Activated B cell treated with CpG ODN at 0.5 μM for 24 hours (primary cell): ENCODE measurements around the gene MRPL50. TPM values are rescaled to one million over a fixed set of nuclear protein-coding genes. Genes with fewer than 3 reads are reported as not detected.
"Not testable (repeated sequence)": the region's sequence is repeated elsewhere in the genome, so short reads cannot be mapped to it uniquely, and the experiment has no call there.

ENCODE experiments used
- ATAC-seq: fragments of 200-7000 bp; cut with Tn5 transposase; one replicate; pipeline ENCODE4 v1.10.0; 2021; ENCODE audit warnings: low read depth, mild to moderate bottlenecking, moderate library complexity
- CTCF ChIA-PET: fragments of 350-600 bp; sonication (Branson Sonifier 250); formaldehyde crosslinking; loops from one replicate; lab custom pipeline; 2021; ENCODE audit warnings: antibody characterized with exemption; lab: Charles Lee
- POLR2A ChIA-PET: fragments of 350-600 bp; sonication (Branson Sonifier 250); formaldehyde crosslinking; loops from one replicate; lab custom pipeline; 2021; ENCODE audit warnings: antibody characterized with exemption; lab: Charles Lee
- DNase-seq: peaks from one replicate; pipeline ENCODE4 v3.0.0; 2022
- H3K27ac Mint-ChIP-seq: one replicate; pipeline ENCODE4 v1.8.0; 2020; ENCODE audit warnings: mixed read lengths
- H3K27me3 Mint-ChIP-seq: one replicate; pipeline ENCODE4 v1.8.0; 2021; ENCODE audit warnings: mixed read lengths
- H3K36me3 Mint-ChIP-seq: one replicate; pipeline ENCODE4 v1.8.0; 2021; ENCODE audit warnings: low read depth, mixed read lengths
- H3K4me1 Mint-ChIP-seq: one replicate; pipeline ENCODE4 v1.8.0; 2021; ENCODE audit warnings: mixed read lengths
- H3K4me3 Mint-ChIP-seq: one replicate; pipeline ENCODE4 v1.8.0; 2020; ENCODE audit warnings: mild to moderate bottlenecking, mixed read lengths
- H3K9me3 Mint-ChIP-seq: one replicate; pipeline ENCODE4 v1.8.0; 2020; ENCODE audit warnings: mixed read lengths
- intact Hi-C: fragments of 100-400 bp; cut with micrococcal nuclease; formaldehyde crosslinking; loops from one replicate; pipeline ENCODE4 v1.15.1; 2024
- total RNA-seq: library from RNA; stranded (reverse); gene quantifications from 2 replicates; pipeline ENCODE4 v1.2.3, GENCODE V29; 2022
- TF ChIP-seq, protein P1 (sequence below): fragments of 200-600 bp; IDR thresholded peaks from one replicate; pipeline ENCODE4 v1.8.0; 2022; ENCODE audit warnings: antibody characterized with exemption, mild to moderate bottlenecking

The MRPL50 gene
- total RNA-seq, 1 donor from 2014 or later = 14.0 TPM

- TF ChIP-seq, protein P1, sequence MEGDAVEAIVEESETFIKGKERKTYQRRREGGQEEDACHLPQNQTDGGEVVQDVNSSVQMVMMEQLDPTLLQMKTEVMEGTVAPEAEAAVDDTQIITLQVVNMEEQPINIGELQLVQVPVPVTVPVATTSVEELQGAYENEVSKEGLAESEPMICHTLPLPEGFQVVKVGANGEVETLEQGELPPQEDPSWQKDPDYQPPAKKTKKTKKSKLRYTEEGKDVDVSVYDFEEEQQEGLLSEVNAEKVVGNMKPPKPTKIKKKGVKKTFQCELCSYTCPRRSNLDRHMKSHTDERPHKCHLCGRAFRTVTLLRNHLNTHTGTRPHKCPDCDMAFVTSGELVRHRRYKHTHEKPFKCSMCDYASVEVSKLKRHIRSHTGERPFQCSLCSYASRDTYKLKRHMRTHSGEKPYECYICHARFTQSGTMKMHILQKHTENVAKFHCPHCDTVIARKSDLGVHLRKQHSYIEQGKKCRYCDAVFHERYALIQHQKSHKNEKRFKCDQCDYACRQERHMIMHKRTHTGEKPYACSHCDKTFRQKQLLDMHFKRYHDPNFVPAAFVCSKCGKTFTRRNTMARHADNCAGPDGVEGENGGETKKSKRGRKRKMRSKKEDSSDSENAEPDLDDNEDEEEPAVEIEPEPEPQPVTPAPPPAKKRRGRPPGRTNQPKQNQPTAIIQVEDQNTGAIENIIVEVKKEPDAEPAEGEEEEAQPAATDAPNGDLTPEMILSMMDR = no peak
- intact Hi-C loops = loop anchor here (1.0 kb wide), 1 partner anchor 10 kb away; the partner anchor contains the start of genes MRPL50 and ZNF189
- no peaks in the 10 kb centered on the region for H3K27me3 Mint-ChIP-seq
- peaks cover 13% of the 10 kb centered on the region for H3K9me3 Mint-ChIP-seq
- ChIA-PET POLR2A (no interaction called here), CTCF (interaction anchor here (0.7 to 2.3 kb wide), 2 partner anchors 11 to 142 kb away, joined by 3 to 6 read pairs; no protein-coding TSS in a partner anchor)
- H3K4me3 Mint-ChIP-seq = no peak overlapping the region
- DNase-seq (no peak), ATAC-seq (no peak)
- peaks cover 47% of the 10 kb centered on the region for H3K36me3 Mint-ChIP-seq
- H3K4me1 Mint-ChIP-seq = peaks cover 14% of the 10 kb centered on the region
- peak overlapping the region; percentile 25 for H3K27ac Mint-ChIP-seq
These were observed 10.4 kb downstream of the MRPL50 start for GRCh38 chr9:101387871-101388506.

DNA sequence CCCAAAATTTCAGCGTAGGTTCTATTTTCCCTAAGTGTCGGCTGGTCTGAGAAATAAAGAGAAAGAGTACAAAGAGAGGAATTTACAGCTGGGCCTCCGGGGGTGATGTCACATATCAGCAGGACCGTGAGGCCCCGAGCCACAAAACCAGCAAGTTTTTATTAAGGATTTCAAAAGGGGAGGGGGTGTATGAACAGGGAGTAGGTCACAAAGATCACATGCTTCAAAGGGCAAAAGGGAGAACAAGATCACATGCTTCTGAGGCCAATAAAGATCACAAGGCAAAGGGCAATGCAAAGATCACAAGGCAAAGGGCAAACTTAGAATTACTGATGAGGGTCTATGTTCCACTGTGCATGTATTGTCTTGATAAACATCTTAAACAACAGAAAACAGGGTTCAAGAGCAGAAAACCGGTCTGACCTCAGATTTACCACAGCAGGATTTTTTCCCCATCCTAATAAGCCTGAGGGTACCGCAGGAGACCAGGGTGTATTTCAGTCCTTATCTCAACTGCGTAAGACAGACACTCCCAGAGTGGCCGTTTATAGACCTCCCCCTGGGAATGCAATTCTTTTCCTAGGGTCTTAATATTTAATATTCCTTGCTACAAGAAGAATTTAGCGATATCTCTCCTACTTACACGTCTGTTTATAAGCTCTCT is 13.4 kb downstream of the MRPL50 start, which contains the start of gene BAAT:
Gene BAAT (minus strand): TSS at position 134 of the 664 bp plus-strand sequence. CDS start 13,602 bp downstream, outside the sequence.
- ATAC-seq, H3K4me1 Mint-ChIP-seq, intact Hi-C loops, H3K27ac Mint-ChIP-seq, H3K4me3 Mint-ChIP-seq, POLR2A ChIA-PET, H3K27me3 Mint-ChIP-seq, DNase-seq: not testable (repeated sequence)
- peaks cover 26% of the 10 kb centered on the region for H3K36me3 Mint-ChIP-seq
- CTCF ChIA-PET = interaction anchor here (0.7 kb wide), 1 partner anchor 177 kb away, joined by 3 read pairs; no protein-coding TSS in a partner anchor
- peaks cover 12% of the 10 kb centered on the region for H3K9me3 Mint-ChIP-seq

DNA sequence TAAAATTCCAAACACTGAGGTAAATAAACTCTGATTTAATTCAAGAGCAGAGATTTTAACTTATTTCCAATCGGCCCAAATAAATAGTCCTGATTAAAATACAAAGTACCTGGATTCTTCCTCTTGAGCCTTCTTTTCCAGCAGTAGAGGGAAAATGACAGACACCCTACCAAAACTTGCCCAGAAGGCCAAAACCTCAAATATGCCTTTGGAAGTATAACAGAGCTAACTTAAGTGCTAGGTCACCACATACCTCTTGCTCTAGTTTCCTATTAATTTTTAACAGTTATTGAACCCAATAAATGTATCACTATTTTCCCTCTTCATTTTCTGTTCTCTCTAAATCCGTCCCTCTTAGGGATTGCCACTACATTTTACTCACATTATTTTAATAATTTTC is 15.1 kb downstream of the MRPL50 start:
- H3K4me1 Mint-ChIP-seq = peaks cover 2% of the 10 kb centered on the region
- H3K27me3 Mint-ChIP-seq = peaks cover 3% of the 10 kb centered on the region
- DNase-seq (no peak), ATAC-seq (no peak)
- no peak overlapping the region for H3K4me3 Mint-ChIP-seq
- POLR2A ChIA-PET = no interaction called here
- TF ChIP-seq, protein P1 = no peak
- H3K36me3 Mint-ChIP-seq = peaks cover 15% of the 10 kb centered on the region
- intact Hi-C loops = no loop called here
- H3K27ac Mint-ChIP-seq = no peak overlapping the region
- CTCF ChIA-PET = interaction anchor here (1.0 kb wide), 1 partner anchor 13 kb away, joined by 3 read pairs; no protein-coding TSS in a partner anchor
- H3K9me3 Mint-ChIP-seq = peaks cover 12% of the 10 kb centered on the region

DNA sequence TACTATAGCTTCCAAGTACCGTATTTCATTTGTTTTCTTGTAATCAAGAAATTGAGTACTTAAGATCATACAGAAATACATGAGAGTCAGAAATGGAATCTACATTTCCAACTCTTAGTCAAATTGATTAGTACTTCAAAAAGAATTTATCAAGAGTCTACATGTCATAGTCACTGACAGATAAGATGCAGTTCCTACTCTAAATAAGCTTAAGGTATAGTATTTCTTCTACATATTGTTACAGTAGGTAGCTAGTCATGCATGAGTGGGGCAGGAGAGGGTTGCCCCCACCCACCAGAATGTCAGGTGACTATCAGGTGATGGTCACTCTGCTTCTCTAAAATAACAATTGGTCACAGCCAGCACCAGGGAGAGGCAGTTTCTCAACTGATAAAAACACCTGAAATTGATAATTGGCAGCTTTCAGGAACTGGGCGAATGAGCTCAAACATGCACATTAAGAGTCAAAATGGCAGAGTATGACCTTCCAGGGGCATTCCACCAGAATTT is 16.5 kb downstream of the MRPL50 start:
- Mint-ChIP-seq H3K27ac (no peak overlapping the region), H3K4me3 (no peak overlapping the region), H3K27me3 (peaks cover 4% of the 10 kb centered on the region), H3K4me1 (no peaks in the 10 kb centered on the region), H3K9me3 (peaks cover 17% of the 10 kb centered on the region), H3K36me3 (peaks cover 9% of the 10 kb centered on the region)
- ChIA-PET CTCF (no interaction called here), POLR2A (no interaction called here)
- DNase-seq (no peak), ATAC-seq (no peak)
- TF ChIP-seq, protein P1 = no peak
- intact Hi-C loops = no loop called here

- POLR2A ChIA-PET = no interaction called here
- no peak for ATAC-seq
- intact Hi-C loops = no loop called here
- no peaks in the 10 kb centered on the region for H3K4me1 Mint-ChIP-seq
- TF ChIP-seq, protein P1 = no peak
- CTCF ChIA-PET = no interaction called here
- H3K27me3 Mint-ChIP-seq = peaks cover 5% of the 10 kb centered on the region
- H3K36me3 Mint-ChIP-seq = peaks cover 9% of the 10 kb centered on the region
- no peak overlapping the region for H3K27ac Mint-ChIP-seq
- peaks cover 17% of the 10 kb centered on the region for H3K9me3 Mint-ChIP-seq
- DNase-seq = no peak
- no peak overlapping the region for H3K4me3 Mint-ChIP-seq
These were observed 17.3 kb downstream of the MRPL50 start for GRCh38 chr9:101381118-101381517.
